GM19372 (cell line): ENCODE results near the gene DENND5B.
"Not testable (repeated sequence)": the region's sequence is repeated elsewhere in the genome, so short reads cannot be mapped to it uniquely, and the experiment has no call there.

Experiments
- ATAC-seq: cut with Tn5 transposase; IDR thresholded peaks from one replicate; pipeline ENCODE4 v1.9.1; 2021; ENCODE audit warnings: mild to moderate bottlenecking, low read depth, moderate library complexity; ENCODE audit not compliant: unreplicated experiment

DENND5B gene

GRCh38 chr12:31478898-31479297, 112.0 kb downstream of the DENND5B start:
- no peak for ATAC-seq

DNA sequence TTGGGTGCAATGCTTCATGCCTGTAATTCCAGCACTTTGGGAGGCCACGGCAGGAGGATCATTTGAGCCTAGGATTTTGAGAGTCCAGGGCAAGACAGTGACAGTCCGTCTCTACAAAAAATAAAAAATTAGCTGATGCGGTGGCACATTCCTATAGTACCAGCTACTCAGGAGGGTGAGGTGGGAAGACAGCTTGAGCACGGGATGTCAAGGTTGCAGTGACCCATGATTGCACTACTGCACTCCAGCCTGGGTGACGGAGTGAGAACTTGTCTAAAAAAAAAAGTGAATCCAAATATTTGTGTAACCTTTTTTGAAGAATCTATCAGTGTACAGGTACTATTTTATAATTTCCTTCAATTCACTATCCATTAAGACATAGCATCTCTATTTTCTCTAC, 112.5 kb downstream of the DENND5B start:
- no peak for ATAC-seq

DNA sequence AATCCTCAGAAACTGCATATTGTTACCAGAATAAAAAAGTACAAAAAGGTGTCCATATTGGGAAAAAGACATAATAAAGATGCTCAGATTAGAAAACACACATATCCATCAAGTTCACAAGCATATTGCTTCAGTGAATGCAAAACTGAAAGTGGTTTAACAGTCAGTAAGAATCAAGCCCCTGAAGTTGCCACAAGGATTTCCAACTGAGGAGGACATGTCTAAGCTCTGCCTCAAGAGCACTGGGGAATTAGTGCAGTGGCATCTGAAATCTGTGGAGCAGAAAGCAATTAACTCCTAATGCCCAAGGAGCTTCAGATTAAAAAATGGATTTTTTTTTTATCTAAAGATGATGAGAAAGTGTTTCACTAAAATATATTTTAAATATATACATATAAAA, 113.2 kb downstream of the DENND5B start:
- ATAC-seq, result peak; percentile 71

DNA sequence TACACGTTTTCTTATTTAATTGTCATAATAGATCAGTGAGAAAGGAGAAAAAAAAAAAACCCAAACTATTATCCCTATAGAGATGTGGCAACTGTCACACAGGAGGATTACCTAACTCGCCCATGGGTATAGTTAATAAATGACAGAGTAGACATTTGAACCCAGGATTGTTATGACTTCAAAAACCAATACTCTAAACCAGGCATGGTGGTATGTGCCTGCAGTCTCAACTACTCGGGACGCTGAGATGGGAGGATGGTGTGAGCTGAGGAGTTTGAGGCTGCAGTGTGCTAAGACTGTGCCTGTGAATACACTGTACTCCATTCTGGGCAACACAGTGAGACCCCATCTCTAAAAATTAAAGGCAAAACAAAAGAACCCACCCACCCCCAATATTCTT, 114.5 kb downstream of the DENND5B start:
- no peak for ATAC-seq

DNA sequence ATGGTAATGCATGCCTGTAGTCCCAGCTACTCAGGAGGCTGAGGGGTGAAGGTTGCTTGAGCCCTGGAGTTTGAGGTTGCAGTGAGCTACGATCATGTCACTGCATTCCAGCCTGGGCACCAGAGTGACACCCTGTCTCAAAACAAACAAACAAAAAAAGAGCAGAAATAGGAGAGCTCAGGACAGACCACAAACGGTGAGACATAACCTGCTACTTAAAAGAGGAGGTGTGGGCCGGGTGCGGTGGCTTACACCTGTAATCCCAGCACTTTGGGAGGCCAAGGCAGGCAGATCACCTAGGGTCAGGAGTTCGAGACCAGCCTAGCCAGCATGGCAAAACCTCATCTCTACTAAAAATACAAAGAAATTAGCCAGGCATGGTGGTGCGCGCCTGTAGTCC, 115.3 kb downstream of the DENND5B start:
- not testable (repeated sequence) for ATAC-seq

DNA sequence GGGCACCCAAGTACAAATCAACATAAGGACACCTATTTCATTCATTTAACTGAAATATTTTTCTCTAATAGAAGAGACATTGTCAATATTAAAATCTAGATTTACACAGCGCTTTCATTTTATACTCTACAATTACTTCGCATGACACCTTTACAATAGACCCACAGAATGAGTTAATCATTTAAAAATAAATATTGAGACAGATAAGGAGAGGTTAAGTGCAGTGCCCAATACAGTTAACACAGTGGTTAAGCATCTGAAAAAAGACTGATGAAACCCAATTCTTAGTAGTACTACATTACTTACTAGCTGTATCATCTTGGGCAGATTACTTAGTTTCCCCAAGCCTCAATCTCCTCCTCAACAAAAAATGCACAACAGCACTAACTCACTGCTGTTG, 116.2 kb downstream of the DENND5B start:
- no peak for ATAC-seq

DNA sequence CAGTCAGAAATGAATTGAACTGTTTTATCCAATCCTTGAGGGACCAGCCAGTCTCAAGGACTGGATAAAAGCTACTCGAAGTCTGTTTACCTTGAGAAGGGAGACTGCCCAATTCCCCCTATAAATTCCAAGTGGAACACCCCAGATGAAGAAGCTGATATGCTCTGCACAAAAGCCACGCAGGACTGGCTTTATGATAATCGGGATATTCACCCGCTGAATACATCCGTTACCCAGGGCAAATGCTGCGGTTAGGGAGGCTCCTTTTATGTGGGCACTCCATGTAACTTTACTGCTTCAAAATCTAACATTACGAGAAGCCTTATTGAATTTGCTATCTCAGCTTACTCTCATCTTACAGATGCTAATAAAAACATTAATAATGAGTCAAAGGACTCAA, 119.1 kb downstream of the DENND5B start:
- no peak for ATAC-seq

GRCh38 chr12:31471051-31471450, 119.9 kb downstream of the DENND5B start:
- ATAC-seq, result no peak

GRCh38 chr12:31470459-31470858, 120.5 kb downstream of the DENND5B start:
- no peak for ATAC-seq

GRCh38 chr12:31466768-31467167, 124.2 kb downstream of the DENND5B start:
- no peak for ATAC-seq

DNA sequence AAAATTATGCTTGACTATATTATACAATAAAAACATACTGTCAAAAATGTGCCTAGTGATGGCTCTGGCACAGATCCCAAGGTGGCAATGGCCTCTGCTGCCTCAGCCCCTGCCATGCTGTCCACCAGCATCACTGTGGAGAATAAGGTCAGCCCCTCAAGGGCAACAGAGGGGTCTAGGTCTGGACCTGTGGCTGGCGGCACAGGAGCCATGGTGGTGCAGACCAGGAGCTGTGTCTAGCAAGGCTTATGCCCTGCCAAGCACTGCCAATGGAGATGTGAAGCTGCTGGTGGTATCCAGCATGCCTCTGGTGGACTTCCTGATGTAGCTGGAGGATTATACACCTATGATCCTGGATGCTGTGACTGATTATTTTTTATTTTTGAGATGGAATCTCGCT, 125.9 kb downstream of the DENND5B start:
- no peak for ATAC-seq

DNA sequence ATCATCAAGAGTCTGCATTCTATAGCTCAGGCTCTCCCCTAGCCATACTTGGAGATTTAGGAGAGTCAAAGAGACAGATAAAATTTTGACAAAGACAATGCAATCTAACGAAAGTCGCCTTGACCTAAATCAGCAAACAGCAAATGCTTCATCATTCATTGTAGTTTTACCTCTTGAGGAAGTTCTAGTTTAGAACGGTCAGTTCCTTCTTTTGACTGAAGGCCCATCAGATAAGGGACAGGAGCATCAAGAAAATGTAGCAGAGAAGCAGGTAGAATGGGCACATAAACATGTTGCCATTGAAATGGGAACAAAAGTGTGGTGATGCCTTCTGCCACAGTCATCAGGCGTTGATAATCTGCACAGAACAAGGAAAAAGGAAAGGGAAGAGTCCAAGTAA, 130.9 kb downstream of the DENND5B start:
- ATAC-seq, result no peak

DNA sequence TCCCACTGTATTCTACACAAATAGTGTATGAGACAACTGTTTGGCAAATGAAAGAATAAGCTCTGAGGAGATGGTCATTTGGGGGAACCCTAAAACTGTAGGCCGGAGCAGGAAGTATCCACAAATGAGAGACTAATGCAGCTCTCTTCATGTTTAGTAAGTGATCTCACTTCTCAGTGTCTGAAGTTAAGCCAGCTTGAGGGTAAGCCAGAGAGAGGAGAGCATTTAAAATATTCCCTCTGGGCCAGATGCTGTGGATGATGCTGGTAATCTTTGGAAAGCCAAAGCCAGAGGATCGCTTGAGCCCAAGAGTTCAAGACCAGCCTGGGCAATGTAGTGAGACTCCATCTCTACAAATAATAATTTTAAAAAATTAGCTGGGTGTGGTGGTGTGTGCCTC, 134.4 kb downstream of the DENND5B start:
- no peak for ATAC-seq

DNA sequence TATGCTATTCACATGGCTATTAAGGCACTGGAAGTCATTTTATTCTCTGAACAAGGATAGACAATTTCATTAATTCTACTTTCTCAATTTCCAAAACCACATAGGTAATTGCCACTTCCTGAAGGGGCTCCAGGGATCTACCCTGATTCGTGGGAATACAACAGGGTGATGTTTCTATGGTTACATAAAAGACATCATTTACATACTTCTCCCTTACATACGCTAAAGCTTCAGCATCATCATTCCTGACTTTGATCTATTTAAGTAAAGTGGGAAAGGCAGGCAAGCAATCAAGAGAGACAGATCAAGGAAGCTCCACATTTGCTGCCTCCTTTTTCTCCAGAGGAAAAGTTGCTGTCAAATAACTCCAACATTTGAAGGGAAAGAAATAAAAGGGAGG, 146.2 kb downstream of the DENND5B start:
- ATAC-seq, result no peak

DNA sequence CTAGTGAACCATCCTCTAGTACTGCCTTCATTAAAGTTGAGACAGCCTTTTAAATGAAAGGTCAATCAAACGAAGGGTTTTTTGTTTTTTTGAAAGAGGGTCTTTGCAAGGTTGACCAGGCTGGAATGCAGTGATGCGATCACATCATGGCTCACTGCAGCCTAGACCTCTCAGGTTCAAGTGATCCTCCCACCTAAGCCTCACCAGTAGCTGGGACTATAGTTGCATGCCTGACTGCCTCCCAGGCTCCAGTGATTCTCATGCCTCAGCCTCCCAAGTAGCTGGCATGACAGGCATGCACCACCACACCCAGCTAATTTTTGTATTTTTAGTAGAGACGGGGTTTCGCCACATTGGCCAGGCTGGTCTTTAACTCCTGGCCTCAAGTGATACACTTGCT, 150.3 kb downstream of the DENND5B start:
- ATAC-seq, result no peak

DNA sequence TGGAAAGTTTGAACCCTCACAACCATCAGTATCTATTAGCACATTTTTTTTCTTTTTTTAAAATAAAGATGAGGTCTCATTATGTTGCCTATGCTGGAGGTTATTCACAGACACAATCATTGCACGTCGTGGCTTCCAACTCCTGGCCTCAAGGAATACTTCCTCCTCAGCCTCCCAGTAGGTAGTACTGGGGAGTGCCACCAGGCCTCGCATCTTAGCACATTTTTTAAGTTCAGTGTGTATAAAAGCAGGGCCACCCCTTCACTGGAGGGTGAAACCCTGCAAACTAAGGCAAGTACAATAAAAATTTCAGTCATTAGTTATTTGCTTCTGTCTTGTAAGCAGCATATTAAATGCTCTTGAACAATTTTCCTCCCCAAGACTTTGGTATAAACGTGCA, 150.8 kb downstream of the DENND5B start:
- ATAC-seq, result no peak

- no peak for ATAC-seq
These were observed 159.2 kb downstream of the DENND5B start for GRCh38 chr12:31431721-31432240.

DNA sequence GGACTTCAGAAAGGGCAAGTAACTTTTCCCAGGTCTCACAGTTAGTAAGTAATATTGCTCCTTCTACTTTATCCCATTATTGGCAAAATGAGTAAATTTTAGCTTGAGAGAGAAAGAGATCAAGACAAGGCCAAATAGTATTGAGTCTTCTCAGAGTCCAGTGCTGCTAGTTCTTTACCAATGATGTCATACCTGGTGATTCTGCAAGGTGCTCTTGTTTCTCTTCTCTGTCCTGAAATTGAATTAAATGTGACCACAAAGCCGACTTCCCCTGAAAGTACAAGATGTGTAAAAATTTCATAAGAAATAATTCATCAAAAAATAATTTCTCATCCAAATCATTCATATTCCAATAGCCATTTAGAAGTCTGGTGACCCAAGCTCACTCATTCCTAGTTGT, 167.5 kb downstream of the DENND5B start:
- no peak for ATAC-seq

- no peak for ATAC-seq
These were observed 178.6 kb downstream of the DENND5B start for GRCh38 chr12:31412292-31412801.

DNA sequence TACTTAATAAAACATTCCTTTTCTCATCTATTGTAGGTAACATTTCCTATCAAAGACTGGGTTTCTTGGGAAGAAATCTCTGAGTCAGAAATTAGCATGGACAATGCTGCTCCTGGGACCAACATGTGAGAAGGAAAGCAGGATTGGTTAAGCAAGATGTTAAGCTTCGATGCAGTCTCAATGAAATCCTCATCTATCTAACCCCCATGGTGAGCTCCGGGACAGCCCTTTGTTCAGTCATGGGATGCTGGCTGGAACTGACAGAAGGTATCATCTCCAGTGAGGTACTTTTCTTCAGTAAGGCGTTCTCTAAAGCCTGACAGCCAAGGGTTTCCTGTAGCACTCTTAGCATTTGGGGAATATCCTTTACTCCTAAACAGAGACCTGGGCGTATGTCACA, 182.2 kb downstream of the DENND5B start:
- ATAC-seq, result no peak

- no peak for ATAC-seq
These were observed 183.4 kb downstream of the DENND5B start for GRCh38 chr12:31407562-31407961.

GRCh38 chr12:31406345-31406744, 184.6 kb downstream of the DENND5B start:
- peak; percentile 71 for ATAC-seq

DNA sequence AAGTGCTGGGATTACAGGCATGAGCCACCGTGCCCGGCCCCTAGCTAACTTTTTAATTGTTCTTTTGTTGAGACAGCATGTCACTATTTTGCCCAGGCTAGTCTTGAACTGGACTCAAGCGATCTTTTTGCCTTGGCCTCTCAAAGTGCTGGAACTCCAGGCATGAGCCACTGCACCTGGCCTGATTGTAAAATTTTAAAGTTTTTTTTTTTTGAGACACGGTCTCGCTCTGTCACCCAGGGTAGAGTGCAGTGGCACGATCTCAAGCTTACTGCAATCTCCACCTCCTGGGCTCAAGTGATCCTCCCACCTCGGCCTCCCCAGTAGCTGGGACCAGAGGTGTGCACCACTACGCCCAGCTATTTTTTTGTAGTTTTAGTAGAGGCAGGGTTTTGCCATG, 185.9 kb downstream of the DENND5B start:
- ATAC-seq, result no peak
